ENCODE results near the gene CNTNAP1. TPM values are rescaled to one million over a fixed set of nuclear protein-coding genes. Genes with fewer than 3 reads are reported as not detected.
"Not testable (repeated sequence)": the region's sequence is repeated elsewhere in the genome, so short reads cannot be mapped to it uniquely, and the experiment has no call there.

The CNTNAP1 gene
- total RNA-seq, 6 experiments from 2014 or later: 26.0 to 43.7 (median 37.7) TPM

GRCh38 chr17:42740699-42741098 is 58.4 kb downstream of the CNTNAP1 start:
- H3K27ac Mint-ChIP-seq: no peak overlapping the region
- peaks cover 15% of the 10 kb centered on the region for H3K4me1 Mint-ChIP-seq (ENCODE audit: low read depth)
- no peaks in the 10 kb centered on the region for H3K36me3 Mint-ChIP-seq (ENCODE audit: low read depth)
- TF ChIP-seq, protein P1, sequence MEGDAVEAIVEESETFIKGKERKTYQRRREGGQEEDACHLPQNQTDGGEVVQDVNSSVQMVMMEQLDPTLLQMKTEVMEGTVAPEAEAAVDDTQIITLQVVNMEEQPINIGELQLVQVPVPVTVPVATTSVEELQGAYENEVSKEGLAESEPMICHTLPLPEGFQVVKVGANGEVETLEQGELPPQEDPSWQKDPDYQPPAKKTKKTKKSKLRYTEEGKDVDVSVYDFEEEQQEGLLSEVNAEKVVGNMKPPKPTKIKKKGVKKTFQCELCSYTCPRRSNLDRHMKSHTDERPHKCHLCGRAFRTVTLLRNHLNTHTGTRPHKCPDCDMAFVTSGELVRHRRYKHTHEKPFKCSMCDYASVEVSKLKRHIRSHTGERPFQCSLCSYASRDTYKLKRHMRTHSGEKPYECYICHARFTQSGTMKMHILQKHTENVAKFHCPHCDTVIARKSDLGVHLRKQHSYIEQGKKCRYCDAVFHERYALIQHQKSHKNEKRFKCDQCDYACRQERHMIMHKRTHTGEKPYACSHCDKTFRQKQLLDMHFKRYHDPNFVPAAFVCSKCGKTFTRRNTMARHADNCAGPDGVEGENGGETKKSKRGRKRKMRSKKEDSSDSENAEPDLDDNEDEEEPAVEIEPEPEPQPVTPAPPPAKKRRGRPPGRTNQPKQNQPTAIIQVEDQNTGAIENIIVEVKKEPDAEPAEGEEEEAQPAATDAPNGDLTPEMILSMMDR (IDR thresholded peaks at IDR 0.05): no peak
- no peaks in the 10 kb centered on the region for H3K27me3 Mint-ChIP-seq (ENCODE audit: insufficient read depth)
- H3K9me3 Mint-ChIP-seq: no peaks in the 10 kb centered on the region
- DNase-seq: no peak
- H3K4me3 Mint-ChIP-seq: no peak overlapping the region

DNA sequence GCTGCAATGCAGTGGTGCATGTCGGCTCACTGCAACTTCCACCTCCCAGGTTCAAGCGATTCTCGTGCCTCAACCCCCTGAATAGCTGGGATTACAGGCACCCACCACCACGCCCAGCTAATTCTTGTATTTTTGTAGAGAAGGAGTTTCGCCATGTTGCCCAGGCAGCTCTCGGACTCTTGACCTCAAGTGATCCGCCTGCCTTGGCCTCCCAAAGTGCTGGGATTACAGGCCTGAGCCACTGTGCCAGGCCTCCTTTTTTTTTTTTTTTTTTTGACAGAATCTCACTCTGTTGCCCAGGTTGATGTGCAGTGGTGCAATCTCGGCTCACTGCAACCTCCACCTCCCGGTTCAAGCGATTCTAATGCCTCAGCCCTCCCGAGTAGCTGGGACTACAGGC is 60.6 kb downstream of the CNTNAP1 start:
- H3K4me3 Mint-ChIP-seq; H3K27me3 Mint-ChIP-seq (ENCODE audit: insufficient read depth); H3K9me3 Mint-ChIP-seq; H3K36me3 Mint-ChIP-seq (ENCODE audit: low read depth); H3K27ac Mint-ChIP-seq; DNase-seq: not testable (repeated sequence)
- H3K4me1 Mint-ChIP-seq (ENCODE audit: low read depth): peaks cover 15% of the 10 kb centered on the region

GRCh38 chr17:42743595-42744282 is 61.4 kb downstream of the CNTNAP1 start:
- peak overlapping the region; percentile 89 for H3K27ac Mint-ChIP-seq
- TF ChIP-seq, protein P1 (IDR thresholded peaks at IDR 0.05): 0 out of 2 replicates have a peak, but pooled peaks have one; percentile 22
- no peaks in the 10 kb centered on the region for H3K36me3 Mint-ChIP-seq (ENCODE audit: low read depth)

GRCh38 chr17:42744283-42744805 is 62.0 kb downstream of the CNTNAP1 start:
- H3K9me3 Mint-ChIP-seq: no peaks in the 10 kb centered on the region
- peak; percentile 41 for DNase-seq
- peak overlapping the region; percentile 93 for H3K4me3 Mint-ChIP-seq
- H3K27me3 Mint-ChIP-seq (ENCODE audit: insufficient read depth): peaks cover 8% of the 10 kb centered on the region
- TF ChIP-seq, protein P1 (IDR thresholded peaks at IDR 0.05): no peak
- peak overlapping the region; percentile 89 for H3K27ac Mint-ChIP-seq
- H3K4me1 Mint-ChIP-seq (ENCODE audit: low read depth): peaks cover 22% of the 10 kb centered on the region
- H3K36me3 Mint-ChIP-seq (ENCODE audit: low read depth): no peaks in the 10 kb centered on the region

More at GRCh38 chr17:42743595-42744282, 61.4 kb downstream of the CNTNAP1 start:
- Mint-ChIP-seq H3K4me1 (ENCODE audit: low read depth) (peaks cover 16% of the 10 kb centered on the region), H3K9me3 (no peaks in the 10 kb centered on the region), H3K4me3 (peak overlapping the region; percentile 93), H3K27me3 (ENCODE audit: insufficient read depth) (peaks cover 5% of the 10 kb centered on the region)
- DNase-seq: no peak

DNA sequence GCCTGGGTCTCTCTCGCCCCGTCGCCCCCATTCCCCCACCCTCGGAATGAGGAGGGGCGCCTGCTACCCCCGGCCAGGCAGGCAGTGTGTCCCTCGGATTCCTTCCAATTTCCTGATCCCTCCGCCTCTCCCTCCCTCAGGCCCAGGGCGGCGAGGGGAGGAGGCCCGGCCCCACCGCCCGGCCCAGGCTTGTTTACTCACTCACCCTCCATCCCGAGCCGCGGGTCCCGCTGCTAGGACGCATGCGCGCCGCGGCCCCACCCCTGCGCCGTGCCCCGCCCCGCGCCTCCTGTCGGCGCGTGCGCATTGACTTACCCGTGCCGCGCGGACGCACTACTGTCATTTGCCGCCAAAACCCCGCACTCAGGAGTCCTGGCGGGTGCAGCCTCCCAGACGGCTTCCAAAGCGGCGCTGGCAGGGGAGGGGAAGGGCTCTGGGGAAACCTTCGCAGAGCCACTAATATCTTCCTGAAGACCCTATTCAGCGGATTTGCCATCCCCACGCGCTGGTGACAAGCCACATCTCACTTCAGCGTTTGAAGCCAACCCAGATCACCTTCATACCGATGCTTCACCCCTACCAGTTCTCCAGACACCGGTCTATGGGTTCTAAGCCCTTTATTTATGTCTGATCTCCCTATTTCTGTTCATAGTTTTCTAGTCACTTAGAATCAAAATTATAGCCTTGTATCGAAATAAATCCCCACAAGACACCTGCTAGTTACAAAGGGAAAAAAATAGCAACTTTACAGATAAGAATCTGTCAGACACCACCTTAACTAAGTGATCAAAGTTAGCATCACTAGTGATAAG is 62.7 kb downstream of the CNTNAP1 start, which contains the start of gene EZH1:
TSS of gene EZH1 (minus strand) at position 235 of the 812 bp plus-strand sequence. CDS start 16,099 bp downstream, outside the sequence.
- H3K27me3 Mint-ChIP-seq (ENCODE audit: insufficient read depth): peaks cover 8% of the 10 kb centered on the region
- H3K36me3 Mint-ChIP-seq (ENCODE audit: low read depth): no peaks in the 10 kb centered on the region
- H3K27ac Mint-ChIP-seq: peak within 1 kb of the TSS; percentile 89
- H3K4me1 Mint-ChIP-seq (ENCODE audit: low read depth): peaks cover 23% of the 10 kb centered on the region
- peak; percentile 76 for DNase-seq
- peak within 1 kb of the TSS; percentile 93 for H3K4me3 Mint-ChIP-seq
- TF ChIP-seq, protein P1 (IDR thresholded peaks at IDR 0.05): no peak
- H3K9me3 Mint-ChIP-seq: no peaks in the 10 kb centered on the region
